ENCODE data around the gene MED9. TPM values are rescaled to one million over a fixed set of nuclear protein-coding genes. Genes with fewer than 3 reads are reported as not detected.

The MED9 gene
- total and polyA plus RNA-seq, 9 of the 15 experiments (the other 6 are each of a cell fraction or from before 2014, with no cell fraction given) = 2.2 to 15.8 (median 12.7) TPM

GRCh38 chr17:17481860-17482259, 5.1 kb downstream of the MED9 start:
- Histone ChIP-seq H3K4me3 (no peak overlapping the region), H3K9me3 (replicated peaks; ENCODE audit: control insufficient read depth, insufficient read depth, low read depth, low read length) (no peaks in the 10 kb centered on the region), H3K36me3 (ENCODE audit: control insufficient read depth, insufficient read depth, low read length) (peaks cover 59% of the 10 kb centered on the region), H3K27ac (ENCODE audit: extremely low read depth, low read depth, low read length) (no peak overlapping the region), H4K20me1 (replicated peaks; ENCODE audit: control insufficient read depth, insufficient read depth, low read length) (no peaks in the 10 kb centered on the region; the same call in 1 of the 2 replicates), H3K9ac (ENCODE audit: insufficient read depth in 1 of 2, low read depth in 2 of 2, low read length in 2 of 2) (no peak overlapping the region), H3K4me2 (ENCODE audit: insufficient read depth, low read length) (no peak overlapping the region), H3K27me3 (ENCODE audit: control insufficient read depth in 2 of 2, insufficient read depth in 2 of 2, low read length in 2 of 2) (no peaks in the 10 kb centered on the region), H2AFZ (ENCODE audit: low read depth, low read length) (no peak overlapping the region), H3K9me1 (ENCODE audit: control insufficient read depth, insufficient read depth, low read length) (peaks cover 2% of the 10 kb centered on the region), H3K79me2 (ENCODE audit: control insufficient read depth, insufficient read depth, low read length) (peaks cover 86% of the 10 kb centered on the region), H3K4me1 (replicated peaks in 1 of 2; ENCODE audit: control insufficient read depth in 2 of 2, insufficient read depth in 2 of 2, low read length in 2 of 2) (peaks cover 2 to 5% of the 10 kb centered on the region in 2 experiments; a peak in 4 of 5 replicates)
- no peak for ATAC-seq
- 70% methylated on average over 5 of the region's 5 CpGs for WGBS (ENCODE audit: insufficient coverage, low coverage, missing lambda C conversion rate)
- TF ChIP-seq NRF1 (conservative IDR thresholded peaks at IDR 0.05 in 1 of 2, IDR thresholded peaks at IDR 0.05 in 1 of 2) = no peak
- TF ChIP-seq AFF4 (CRISPR knock-in tag; IDR thresholded peaks at IDR 0.05) = no peak
- no peak for TF ChIP-seq HMG20B (CRISPR knock-in tag; IDR thresholded peaks at IDR 0.05)
- no peak for TF ChIP-seq ZNF707 (CRISPR knock-in tag; conservative IDR thresholded peaks at IDR 0.05)
- TF ChIP-seq NFYB (IDR thresholded peaks at IDR 0.05; ENCODE audit: extremely low read depth, insufficient read length) = no peak
- no peak for TF ChIP-seq PRPF4 (IDR thresholded peaks at IDR 0.05; ENCODE audit: insufficient read depth, low read depth, low read length, poor library complexity, severe bottlenecking)
- no peak for TF ChIP-seq ZNF3 (CRISPR knock-in tag; IDR thresholded peaks at IDR 0.05)
- TF ChIP-seq, protein P1, sequence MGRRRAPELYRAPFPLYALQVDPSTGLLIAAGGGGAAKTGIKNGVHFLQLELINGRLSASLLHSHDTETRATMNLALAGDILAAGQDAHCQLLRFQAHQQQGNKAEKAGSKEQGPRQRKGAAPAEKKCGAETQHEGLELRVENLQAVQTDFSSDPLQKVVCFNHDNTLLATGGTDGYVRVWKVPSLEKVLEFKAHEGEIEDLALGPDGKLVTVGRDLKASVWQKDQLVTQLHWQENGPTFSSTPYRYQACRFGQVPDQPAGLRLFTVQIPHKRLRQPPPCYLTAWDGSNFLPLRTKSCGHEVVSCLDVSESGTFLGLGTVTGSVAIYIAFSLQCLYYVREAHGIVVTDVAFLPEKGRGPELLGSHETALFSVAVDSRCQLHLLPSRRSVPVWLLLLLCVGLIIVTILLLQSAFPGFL (CRISPR knock-in tag; IDR thresholded peaks at IDR 0.05) = no peak
- TF ChIP-seq TEAD4 (IDR thresholded peaks at IDR 0.05; ENCODE audit: low read length) = no peak
- no peak for TF ChIP-seq TEAD4 (CRISPR knock-in tag; IDR thresholded peaks at IDR 0.05; ENCODE audit: borderline replicate concordance)
- TF ChIP-seq SREBF1 (IDR thresholded peaks at IDR 0.05; ENCODE audit: borderline replicate concordance, low read depth, low read length) = no peak
- TF ChIP-seq BRCA1 (IDR thresholded peaks at IDR 0.05) = no peak
- TF ChIP-seq BRCA1 (CRISPR knock-in tag; IDR thresholded peaks at IDR 0.05) = no peak
- POLR2A ChIA-PET = no interaction called here
- in situ Hi-C loops (cut with MboI) = no loop called here
- no TSS peak for BruUV-seq (replicated peaks)
- CTCF ChIA-PET (ENCODE audit: low intra/inter-chr PET ratio) = no interaction called here
- intact Hi-C loops (cut with micrococcal nuclease) = no loop called here
- no peak for FAIRE-seq
- DNase-seq (ENCODE audit: extremely low read depth in 1 of 4, low spot score in 3 of 4) = no peak

All from K562 (cell line).